Muscle layer of duodenum (tissue), 2 donors: ENCODE results near the gene PRKCSH.
"Not testable (repeated sequence)": the region's sequence is repeated elsewhere in the genome, so short reads cannot be mapped to it uniquely, and the experiment has no call there.

Experiments
- H3K27ac ChIP-seq: one replicate; pipeline ENCODE4 v1.7.0; 2013; ENCODE audit warnings: mild to moderate bottlenecking, low read length
- H3K27me3 ChIP-seq: one replicate; pipeline ENCODE4 v1.7.0; 2013; ENCODE audit warnings: low read depth, mild to moderate bottlenecking, control low read depth, low read length
- H3K36me3 ChIP-seq, 2 donors: one replicate each; pipeline ENCODE4 v1.7.0; 2013; ENCODE audit warnings: low read length in 2 of 2, control low read depth in 1 of 2, mild to moderate bottlenecking in 1 of 2; ENCODE audit not compliant: insufficient read depth in 2 of 2, control insufficient read depth in 1 of 2
- H3K4me1 ChIP-seq, 2 donors: one replicate each; pipeline ENCODE4 v1.7.0; 2013; ENCODE audit warnings: low read length in 2 of 2, mild to moderate bottlenecking in 2 of 2, control low read depth in 1 of 2, moderate library complexity in 1 of 2; ENCODE audit not compliant: insufficient read depth in 2 of 2, control insufficient read depth in 1 of 2
- H3K4me3 ChIP-seq, 2 donors: one replicate each; pipeline ENCODE4 v1.7.0; 2013; ENCODE audit warnings: low read length in 2 of 2, low read depth in 1 of 2, mild to moderate bottlenecking in 1 of 2
- H3K9me3 ChIP-seq, 2 donors: one replicate each; pipeline ENCODE4 v1.7.0; 2013; ENCODE audit warnings: low read length in 2 of 2, control low read depth in 1 of 2, mild to moderate bottlenecking in 1 of 2; ENCODE audit not compliant: control insufficient read depth in 1 of 2
- donor health status: healthy.

PRKCSH gene

DNA sequence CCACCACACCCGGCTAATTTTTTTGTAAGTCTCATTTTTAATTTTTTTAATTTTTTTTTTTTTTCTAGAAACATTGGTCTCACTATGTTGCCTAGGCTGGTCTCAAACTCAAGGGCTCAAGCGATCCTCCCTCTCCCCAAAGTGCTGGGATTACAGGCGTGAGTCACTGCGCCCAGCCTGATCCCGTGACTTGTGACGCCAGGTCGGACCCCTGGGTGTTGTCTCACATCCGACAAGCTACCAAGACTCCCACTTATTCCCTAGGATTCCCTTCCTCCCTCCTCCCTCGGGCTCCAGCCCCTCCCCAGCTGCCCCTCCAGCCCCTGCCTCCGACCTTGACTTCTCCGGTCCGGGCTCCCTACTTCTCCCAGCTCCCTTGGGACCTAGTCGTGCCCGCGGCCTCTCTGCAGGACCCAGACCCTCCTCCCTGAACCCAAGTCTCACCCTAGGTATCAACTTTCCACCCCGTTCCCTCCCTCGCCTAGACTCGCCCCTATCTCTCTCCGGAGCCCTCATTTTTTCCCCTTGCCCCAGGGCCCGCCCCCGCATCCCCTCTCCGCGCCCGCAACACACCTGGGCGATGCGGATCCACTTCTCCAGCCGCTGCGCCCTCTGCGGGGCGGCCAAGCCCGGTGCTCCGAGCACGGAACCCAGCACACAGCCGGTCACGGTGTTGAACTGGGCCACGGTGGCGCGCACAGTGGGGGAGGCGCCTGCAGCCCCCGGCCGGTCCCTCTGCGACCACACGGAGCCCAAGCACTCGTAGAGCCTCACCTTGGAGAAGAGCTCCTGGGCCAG lies 29.4 kb upstream of the PRKCSH start:
- H3K27ac ChIP-seq: no peak overlapping the region
- H3K4me3 ChIP-seq: no peak overlapping the region
- H3K27me3 ChIP-seq: no peaks in the 10 kb centered on the region
- no peaks in the 10 kb centered on the region for H3K36me3 ChIP-seq
- H3K9me3 ChIP-seq: no peaks in the 10 kb centered on the region
- peaks cover 0 to 5% of the 10 kb centered on the region in 2 donors for H3K4me1 ChIP-seq

DNA sequence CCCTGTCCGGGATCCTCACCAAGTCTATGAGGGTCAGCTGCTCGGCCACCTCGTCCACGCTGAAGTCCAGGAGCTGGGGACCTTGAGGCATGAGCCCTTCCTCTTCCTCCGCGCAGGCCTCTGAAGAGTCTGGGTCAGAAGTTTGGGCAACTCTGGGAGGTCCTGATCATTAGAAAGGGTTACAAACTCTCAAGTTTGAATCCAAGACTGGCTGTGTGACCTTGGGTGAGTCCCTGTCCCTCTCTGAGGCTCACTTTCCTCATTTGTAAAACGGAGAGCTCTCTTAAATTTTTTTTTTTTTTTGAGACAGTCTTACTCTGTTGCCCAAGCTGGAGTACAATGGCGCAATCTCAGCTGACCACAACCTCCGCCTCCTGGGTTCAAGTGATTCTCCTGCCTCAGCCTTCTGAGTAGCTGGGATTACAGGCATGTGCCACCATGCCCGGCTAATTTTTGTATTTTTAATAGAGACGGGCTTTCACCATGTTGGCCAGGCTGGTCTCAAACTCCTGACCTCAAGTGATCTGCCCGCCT lies 28.7 kb upstream of the PRKCSH start:
- not testable (repeated sequence) for H3K36me3 ChIP-seq, H3K27ac ChIP-seq, H3K9me3 ChIP-seq, H3K4me1 ChIP-seq, H3K4me3 ChIP-seq, H3K27me3 ChIP-seq

DNA sequence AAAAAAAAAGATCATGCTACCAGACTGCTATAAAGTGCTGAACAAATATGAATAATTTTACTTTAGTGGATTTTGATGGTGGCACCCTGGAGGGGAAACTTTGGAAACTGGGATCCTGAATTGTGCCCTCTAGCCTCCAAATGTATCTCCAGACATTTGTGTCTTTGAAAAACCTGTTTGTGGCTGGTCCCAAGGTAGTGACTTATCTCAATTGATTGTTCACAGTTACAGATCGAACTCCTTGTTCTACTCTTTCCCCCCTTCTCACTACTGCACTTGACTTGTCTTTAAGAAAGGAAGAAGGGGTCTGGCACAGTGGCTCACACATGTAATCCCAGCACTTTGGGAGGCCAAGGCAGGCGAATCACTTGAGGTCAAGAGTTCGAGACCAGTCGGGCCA lies 26.8 kb upstream of the PRKCSH start:
- Histone ChIP-seq H3K27me3 (no peaks in the 10 kb centered on the region), H3K27ac (no peak overlapping the region), H3K9me3 (no peaks in the 10 kb centered on the region), H3K4me1 (peaks cover 0 to 5% of the 10 kb centered on the region in 2 donors), H3K36me3 (no peaks in the 10 kb centered on the region), H3K4me3 (no peak overlapping the region)

DNA sequence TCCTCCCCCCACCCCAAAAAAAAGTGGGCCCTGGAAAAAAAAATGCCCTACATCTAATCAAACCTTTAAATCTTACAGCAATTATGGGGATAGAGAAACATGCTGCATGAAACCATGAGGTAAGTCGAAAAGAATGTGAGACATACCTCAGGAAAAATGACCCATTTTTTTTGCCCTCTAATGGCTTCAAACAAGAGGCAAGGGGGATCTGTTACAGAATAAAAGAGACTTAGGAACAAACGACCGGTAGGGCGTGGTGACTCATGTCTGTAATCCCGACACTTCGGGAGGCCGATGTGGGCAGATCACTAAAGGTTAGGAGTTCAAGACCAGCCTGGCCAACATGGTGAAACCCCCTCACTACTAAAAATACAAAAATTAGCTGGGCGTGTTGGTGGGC lies 24.8 kb upstream of the PRKCSH start:
- Histone ChIP-seq H3K4me3 (no peak overlapping the region), H3K4me1 (peaks cover 0 to 5% of the 10 kb centered on the region in 2 donors), H3K9me3 (no peaks in the 10 kb centered on the region), H3K36me3 (no peaks in the 10 kb centered on the region), H3K27me3 (no peaks in the 10 kb centered on the region), H3K27ac (no peak overlapping the region)

DNA sequence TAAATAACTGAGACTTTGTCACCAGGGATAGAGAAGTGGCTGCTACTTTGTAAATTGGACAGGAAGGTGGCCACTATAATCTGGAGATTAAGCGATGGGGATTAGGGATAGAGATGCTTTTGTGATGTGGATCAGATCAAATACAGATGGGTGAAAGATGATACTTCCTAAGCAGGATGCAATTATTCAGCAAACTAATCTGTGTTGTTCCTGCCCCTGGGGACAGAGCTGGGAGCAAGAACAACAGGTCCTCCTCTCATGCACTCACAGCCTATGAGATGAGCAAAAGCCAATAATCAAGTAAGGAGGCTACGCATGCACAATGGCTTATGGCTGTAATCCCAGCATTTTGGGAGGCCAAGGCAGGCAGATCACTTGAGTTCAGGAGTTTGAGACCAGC lies 20.9 kb upstream of the PRKCSH start:
- Histone ChIP-seq H3K36me3 (no peaks in the 10 kb centered on the region), H3K9me3 (no peaks in the 10 kb centered on the region), H3K27me3 (peaks cover 10% of the 10 kb centered on the region), H3K4me1 (peaks cover 0 to 7% of the 10 kb centered on the region in 2 donors), H3K27ac (no peak overlapping the region), H3K4me3 (no peak overlapping the region)

DNA sequence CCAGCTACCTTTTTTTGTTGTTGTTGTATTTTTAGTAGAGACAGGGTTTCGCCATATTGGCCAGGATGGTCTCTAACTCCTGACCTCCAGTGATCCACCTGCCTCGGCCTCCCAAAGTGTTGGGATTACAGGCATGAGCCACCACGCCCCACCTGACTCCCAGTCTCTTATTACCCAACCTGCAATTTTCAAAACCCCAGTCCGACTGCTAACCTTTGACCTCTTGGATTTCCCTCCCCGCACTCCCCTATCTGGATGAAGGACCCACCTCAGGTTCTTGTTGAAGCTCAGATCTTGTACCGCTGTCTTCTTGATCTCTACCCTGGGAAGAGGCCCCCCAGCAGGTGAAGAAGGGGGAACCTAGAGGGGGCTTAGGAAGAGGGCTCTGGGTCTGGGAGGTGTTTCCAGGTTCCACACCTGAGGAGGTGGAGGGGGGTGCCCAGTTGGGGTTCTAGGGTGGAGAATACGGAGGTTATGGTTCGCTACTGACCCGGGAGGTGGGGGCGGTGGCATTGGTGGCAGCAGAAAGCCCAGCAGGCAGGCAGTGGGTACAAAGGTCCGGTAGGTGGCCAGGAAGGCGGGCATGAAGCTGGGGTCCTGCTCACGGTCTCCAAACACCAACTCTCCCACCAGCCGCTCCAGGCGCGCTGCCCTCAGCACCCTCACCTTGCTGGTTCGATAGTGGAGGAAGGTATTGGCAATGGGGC lies 18.9 kb upstream of the PRKCSH start:
- Histone ChIP-seq H3K9me3 (no peaks in the 10 kb centered on the region), H3K27me3 (peaks cover 23% of the 10 kb centered on the region), H3K27ac (no peak overlapping the region)

DNA sequence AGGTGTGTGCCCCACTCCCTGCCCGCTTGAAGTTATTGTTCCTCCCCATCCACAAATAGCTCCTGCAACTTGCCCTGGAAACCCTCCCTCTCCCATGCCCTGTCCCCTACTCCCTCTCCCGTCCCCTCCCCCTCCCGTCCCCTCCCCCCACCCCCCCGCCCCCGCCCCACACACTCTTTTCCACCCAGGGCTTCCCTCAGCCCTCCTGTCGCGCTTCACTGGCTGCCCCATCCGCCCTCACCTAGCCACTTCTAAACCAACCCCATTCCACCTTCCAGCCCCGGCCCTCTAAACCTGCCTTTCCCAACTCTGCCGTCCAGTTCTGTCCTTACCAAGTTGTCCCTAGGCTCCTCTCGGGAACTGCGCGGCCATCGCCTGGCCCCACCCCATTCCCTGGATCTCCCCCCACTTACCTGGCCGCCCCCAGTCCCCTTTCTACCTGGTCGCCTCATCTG lies 17.3 kb upstream of the PRKCSH start:
- peaks cover 0 to 34% of the 10 kb centered on the region in 2 donors for H3K4me1 ChIP-seq
- peaks cover 31% of the 10 kb centered on the region for H3K27me3 ChIP-seq
- no peaks in the 10 kb centered on the region for H3K9me3 ChIP-seq
- no peak overlapping the region for H3K27ac ChIP-seq
- peak overlapping the region in 1 of 2 donors; percentile 51 for H3K4me3 ChIP-seq
- H3K36me3 ChIP-seq: no peaks in the 10 kb centered on the region

More for the DNA sequence above, 18.9 kb upstream of the PRKCSH start:
- Histone ChIP-seq H3K4me3 (no peak overlapping the region), H3K36me3 (no peaks in the 10 kb centered on the region), H3K4me1 (peaks cover 0 to 20% of the 10 kb centered on the region in 2 donors)

DNA sequence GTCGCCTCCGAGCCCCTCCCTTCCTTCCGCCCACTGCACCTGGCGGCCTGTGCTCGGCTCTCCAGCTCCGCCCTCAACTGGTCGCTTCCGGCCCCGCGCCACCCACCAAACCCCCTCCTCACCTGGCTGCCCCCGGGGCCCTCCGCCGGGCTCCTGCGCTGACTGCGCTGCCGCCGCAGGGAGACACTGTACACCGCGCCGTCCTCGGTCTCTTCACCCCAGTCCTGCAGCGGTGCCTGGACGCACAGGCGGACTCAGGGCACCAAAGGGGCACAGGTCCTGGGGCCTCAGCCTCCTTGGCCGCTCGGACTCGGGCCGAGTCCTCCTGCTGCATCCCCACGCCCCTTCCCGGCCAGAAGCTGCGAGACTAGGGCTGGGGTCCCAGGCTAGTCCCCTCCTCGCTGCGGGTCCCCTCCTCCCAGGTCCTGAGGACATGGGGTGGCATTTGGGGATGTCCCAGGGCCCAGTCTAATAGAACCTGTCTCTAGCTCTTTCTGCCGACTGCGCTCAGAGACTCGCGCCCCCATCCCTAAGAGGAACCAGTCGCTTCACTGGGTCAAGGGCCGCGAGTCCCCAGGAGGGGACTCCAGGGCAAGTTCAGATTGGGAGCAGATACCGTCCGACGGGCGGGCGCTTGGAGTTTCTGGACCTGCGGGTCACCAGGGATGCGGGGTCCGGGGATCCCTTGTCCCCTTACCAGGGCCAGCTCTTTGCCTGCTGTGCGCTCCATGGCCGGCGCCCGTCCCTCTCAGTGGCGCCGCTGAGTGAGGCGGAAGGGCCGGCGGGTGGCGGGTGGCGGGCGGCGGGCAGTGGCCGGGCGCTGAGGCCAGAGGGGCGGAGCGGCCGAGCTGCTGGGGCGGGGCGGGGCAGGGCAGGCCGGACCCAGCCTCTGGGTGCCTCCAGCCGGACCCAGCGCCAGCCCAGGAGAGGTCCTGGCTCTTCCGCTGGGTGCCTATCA lies 16.6 kb upstream of the PRKCSH start, which contains the start of gene RGL3:
RGL3 (minus strand) TSS at position 766 of the 958 bp plus-strand sequence; CDS start at position 730, 36 bp downstream.
- H3K36me3 ChIP-seq: no peaks in the 10 kb centered on the region
- no peaks in the 10 kb centered on the region for H3K9me3 ChIP-seq
- H3K4me1 ChIP-seq: peaks cover 0 to 38% of the 10 kb centered on the region in 2 donors
- H3K27ac ChIP-seq: no peak within 1 kb of the TSS
- H3K4me3 ChIP-seq: peak within 1 kb of the TSS; percentile 33 to 51
- H3K27me3 ChIP-seq: peaks cover 38% of the 10 kb centered on the region

DNA sequence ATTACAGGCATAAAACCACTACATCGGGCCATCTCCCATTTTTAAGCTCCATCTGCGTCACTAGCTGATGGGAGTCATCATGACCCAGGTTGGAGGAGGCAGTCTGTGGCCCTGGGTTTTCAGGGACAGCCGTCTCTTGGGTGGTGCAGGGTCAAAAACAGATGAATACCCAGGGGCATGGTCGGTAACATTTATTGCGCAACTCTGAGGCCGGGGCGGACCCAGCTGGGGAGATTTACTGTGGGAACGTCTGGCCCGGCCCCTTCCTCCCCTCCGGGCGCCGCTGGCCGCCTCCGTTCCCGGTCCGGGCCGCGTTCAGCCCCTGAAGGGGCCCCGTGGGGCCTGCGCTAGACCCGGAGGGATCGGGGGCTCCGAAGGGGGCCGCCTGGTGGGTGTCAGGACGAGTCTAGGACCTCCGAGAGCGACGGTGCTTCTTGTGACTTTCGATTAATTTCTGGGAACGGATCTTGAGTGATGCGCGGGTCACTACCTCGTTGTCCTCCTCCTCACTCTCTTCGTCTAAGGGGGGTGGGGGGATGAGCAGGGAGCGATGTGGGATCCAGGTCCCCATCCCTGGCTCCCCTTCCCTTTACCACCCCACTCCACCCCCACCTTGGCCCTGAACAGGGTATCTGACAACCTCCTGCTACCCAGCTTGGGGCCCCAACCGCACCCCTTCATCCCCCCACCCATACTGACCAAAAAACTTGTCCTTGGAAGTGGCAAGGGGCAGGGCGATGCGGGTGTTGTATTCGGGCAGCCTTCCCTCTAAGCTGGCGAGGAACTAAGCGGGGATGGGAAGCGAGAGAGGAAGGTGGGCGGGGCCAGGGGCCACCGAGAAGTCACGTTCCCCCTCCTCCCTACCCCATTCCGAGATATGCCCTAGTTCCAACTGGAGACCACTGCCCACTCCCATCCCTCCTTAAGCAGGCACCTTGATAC lies 14.7 kb upstream of the PRKCSH start:
- peaks cover 0 to 38% of the 10 kb centered on the region in 2 donors for H3K4me1 ChIP-seq
- no peaks in the 10 kb centered on the region for H3K9me3 ChIP-seq
- H3K36me3 ChIP-seq: no peaks in the 10 kb centered on the region
- H3K27ac ChIP-seq: no peak overlapping the region
- H3K27me3 ChIP-seq: peaks cover 42% of the 10 kb centered on the region
- peak overlapping the region; percentile 23 to 45 for H3K4me3 ChIP-seq
